NT2/D1 (cell line): ENCODE data around the gene MARCHF6.

Experiments used
- SUZ12 ChIP-seq: IDR thresholded peaks from 2 replicates; pipeline ENCODE4 v1.6.1; 2011; ENCODE audit not compliant: insufficient read length, insufficient read depth; ENCODE audit errors: extremely low read depth
- YY1 ChIP-seq: IDR thresholded peaks from 2 replicates; pipeline ENCODE4 v1.6.1; 2011; ENCODE audit not compliant: insufficient read length, insufficient read depth
- ZNF274 ChIP-seq: IDR thresholded peaks from 2 replicates; pipeline ENCODE4 v1.6.1; 2011; ENCODE audit warnings: mild to moderate bottlenecking, low read depth, low read length

DNA sequence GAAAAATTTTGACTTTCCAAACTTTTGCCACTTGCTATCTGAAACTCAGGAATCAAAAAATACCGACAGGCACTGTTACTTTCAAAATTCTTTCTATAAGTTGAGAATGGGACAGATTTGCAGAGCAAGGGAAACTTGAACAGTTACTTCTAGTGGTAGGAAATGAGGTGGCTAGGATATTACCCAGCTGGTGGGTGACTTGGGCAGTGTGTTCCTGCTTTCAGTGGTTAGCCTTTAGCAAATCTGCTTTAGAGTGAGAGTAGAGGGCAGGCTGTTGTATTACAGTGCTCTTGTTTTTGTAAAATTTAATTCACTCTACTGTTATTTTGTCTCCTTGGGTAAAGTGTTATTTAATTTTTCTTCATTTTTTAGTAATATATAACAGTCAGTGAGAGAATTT lies 48.0 kb downstream of the MARCHF6 start:
- TF ChIP-seq ZNF274 (no peak), SUZ12 (no peak), YY1 (no peak)
